ENCODE data around the gene LIMD2. TPM values are rescaled to one million over a fixed set of nuclear protein-coding genes. Genes with fewer than 3 reads are reported as not detected.

The LIMD2 gene
- total RNA-seq, 1 experiment from 2014 or later = 8.0 TPM

- TF ChIP-seq, protein P1, sequence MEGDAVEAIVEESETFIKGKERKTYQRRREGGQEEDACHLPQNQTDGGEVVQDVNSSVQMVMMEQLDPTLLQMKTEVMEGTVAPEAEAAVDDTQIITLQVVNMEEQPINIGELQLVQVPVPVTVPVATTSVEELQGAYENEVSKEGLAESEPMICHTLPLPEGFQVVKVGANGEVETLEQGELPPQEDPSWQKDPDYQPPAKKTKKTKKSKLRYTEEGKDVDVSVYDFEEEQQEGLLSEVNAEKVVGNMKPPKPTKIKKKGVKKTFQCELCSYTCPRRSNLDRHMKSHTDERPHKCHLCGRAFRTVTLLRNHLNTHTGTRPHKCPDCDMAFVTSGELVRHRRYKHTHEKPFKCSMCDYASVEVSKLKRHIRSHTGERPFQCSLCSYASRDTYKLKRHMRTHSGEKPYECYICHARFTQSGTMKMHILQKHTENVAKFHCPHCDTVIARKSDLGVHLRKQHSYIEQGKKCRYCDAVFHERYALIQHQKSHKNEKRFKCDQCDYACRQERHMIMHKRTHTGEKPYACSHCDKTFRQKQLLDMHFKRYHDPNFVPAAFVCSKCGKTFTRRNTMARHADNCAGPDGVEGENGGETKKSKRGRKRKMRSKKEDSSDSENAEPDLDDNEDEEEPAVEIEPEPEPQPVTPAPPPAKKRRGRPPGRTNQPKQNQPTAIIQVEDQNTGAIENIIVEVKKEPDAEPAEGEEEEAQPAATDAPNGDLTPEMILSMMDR (IDR thresholded peaks at IDR 0.05; ENCODE audit: unreplicated experiment) = no peak
- Mint-ChIP-seq H3K4me3 (ENCODE audit: low read depth, unreplicated experiment) (no peak overlapping the region), H3K4me1 (ENCODE audit: low read depth, unreplicated experiment) (no peaks in the 10 kb centered on the region), H3K36me3 (ENCODE audit: insufficient read depth, unreplicated experiment) (no peaks in the 10 kb centered on the region), H3K27me3 (ENCODE audit: unreplicated experiment) (no peaks in the 10 kb centered on the region), H3K9me3 (ENCODE audit: low read depth, unreplicated experiment) (no peaks in the 10 kb centered on the region), H3K27ac (ENCODE audit: unreplicated experiment) (no peak overlapping the region)
- no TSS peak for BruUV-seq (replicated peaks)
- DNase-seq = no peak
- intact Hi-C loops (cut with micrococcal nuclease; ENCODE audit: unreplicated experiment) = no loop called here
- CTCF ChIA-PET = no interaction called here
Measured at GRCh38 chr17:63682981-63683380, 16.9 kb downstream of the LIMD2 start.

GRCh38 chr17:63682441-63682840, 17.5 kb downstream of the LIMD2 start:
- Mint-ChIP-seq H3K4me3 (ENCODE audit: low read depth, unreplicated experiment) (no peak overlapping the region), H3K4me1 (ENCODE audit: low read depth, unreplicated experiment) (no peaks in the 10 kb centered on the region), H3K27me3 (ENCODE audit: unreplicated experiment) (no peaks in the 10 kb centered on the region), H3K36me3 (ENCODE audit: insufficient read depth, unreplicated experiment) (no peaks in the 10 kb centered on the region), H3K9me3 (ENCODE audit: low read depth, unreplicated experiment) (no peaks in the 10 kb centered on the region), H3K27ac (ENCODE audit: unreplicated experiment) (no peak overlapping the region)
- no peak for DNase-seq
- TF ChIP-seq, protein P1 (IDR thresholded peaks at IDR 0.05; ENCODE audit: unreplicated experiment) = no peak
- intact Hi-C loops (cut with micrococcal nuclease; ENCODE audit: unreplicated experiment) = no loop called here
- CTCF ChIA-PET = no interaction called here
- BruUV-seq (replicated peaks) = no TSS peak

- intact Hi-C loops (cut with micrococcal nuclease; ENCODE audit: unreplicated experiment) = no loop called here
- TF ChIP-seq, protein P1 (IDR thresholded peaks at IDR 0.05; ENCODE audit: unreplicated experiment) = no peak
- DNase-seq = no peak
- Mint-ChIP-seq H3K36me3 (ENCODE audit: insufficient read depth, unreplicated experiment) (no peaks in the 10 kb centered on the region), H3K9me3 (ENCODE audit: low read depth, unreplicated experiment) (no peaks in the 10 kb centered on the region), H3K27me3 (ENCODE audit: unreplicated experiment) (no peaks in the 10 kb centered on the region), H3K4me3 (ENCODE audit: low read depth, unreplicated experiment) (no peak overlapping the region), H3K27ac (ENCODE audit: unreplicated experiment) (no peak overlapping the region), H3K4me1 (ENCODE audit: low read depth, unreplicated experiment) (no peaks in the 10 kb centered on the region)
- no TSS peak for BruUV-seq (replicated peaks)
- CTCF ChIA-PET = no interaction called here
Measured at GRCh38 chr17:63681530-63681929, 18.4 kb downstream of the LIMD2 start.

- BruUV-seq (replicated peaks) = no TSS peak
- DNase-seq = no peak
- Mint-ChIP-seq H3K36me3 (ENCODE audit: insufficient read depth, unreplicated experiment) (peaks cover 5% of the 10 kb centered on the region), H3K27me3 (ENCODE audit: unreplicated experiment) (no peaks in the 10 kb centered on the region), H3K27ac (ENCODE audit: unreplicated experiment) (no peak overlapping the region), H3K4me3 (ENCODE audit: low read depth, unreplicated experiment) (no peak overlapping the region), H3K9me3 (ENCODE audit: low read depth, unreplicated experiment) (no peaks in the 10 kb centered on the region), H3K4me1 (ENCODE audit: low read depth, unreplicated experiment) (peaks cover 7% of the 10 kb centered on the region)
- intact Hi-C loops (cut with micrococcal nuclease; ENCODE audit: unreplicated experiment) = no loop called here
- CTCF ChIA-PET = interaction anchor here (0.5 kb wide), 1 partner anchor 30 kb away, joined by 3 read pairs; no protein-coding TSS in a partner anchor
- TF ChIP-seq, protein P1 (IDR thresholded peaks at IDR 0.05; ENCODE audit: unreplicated experiment) = no peak
Measured at GRCh38 chr17:63680700-63681099, 19.2 kb downstream of the LIMD2 start.

All from Calu3 (cell line).